Neutrophil (primary cell): ENCODE results near the gene ESPL1.
A peak's percentile ranks its signal among the peaks of the same experiment; 100 is the strongest.

Experiments
- H3K27ac ChIP-seq: fragments of 200-600 bp; sonication (generic); 2 replicates; pipeline ENCODE4 v1.5.1; 2016; ENCODE audit warnings: mild to moderate bottlenecking, moderate library complexity
- H3K27me3 ChIP-seq: fragments of 200-600 bp; sonication (generic); 2 replicates; pipeline ENCODE4 v1.6.0; 2016; ENCODE audit warnings: mild to moderate bottlenecking
- H3K36me3 ChIP-seq: fragments of 200-600 bp; sonication (generic); 2 replicates; pipeline ENCODE4 v1.5.1; 2017
- H3K4me1 ChIP-seq, 2 experiments: fragments of 200-600 bp in 1 of 2; sonication (generic) in 1 of 2; 1 replicate in 1 of 2; 2 replicates in 1 of 2; pipeline versions ENCODE4 v1.5.1 to v1.6.1; 2013 to 2016; ENCODE audit warnings: low read depth in 1 of 2, low read length in 1 of 2, mild to moderate bottlenecking in 1 of 2, moderate library complexity in 1 of 2; ENCODE audit not compliant: control insufficient read depth in 1 of 2, insufficient read depth in 1 of 2
- H3K4me3 ChIP-seq, 2 experiments: fragments of 200-600 bp in 1 of 2; sonication (generic) in 1 of 2; 1 replicate in 1 of 2; 2 replicates in 1 of 2; pipeline ENCODE4 v1.5.1; 2013 to 2016; ENCODE audit warnings: low read depth in 1 of 2, low read length in 1 of 2, mild to moderate bottlenecking in 1 of 2, moderate library complexity in 1 of 2
- H3K9me3 ChIP-seq: fragments of 200-600 bp; sonication (generic); 2 replicates; pipeline ENCODE4 v1.5.1; 2016
- TF ChIP-seq, protein P1 (sequence below): fragments of 200-600 bp; sonication (generic); IDR thresholded peaks from 2 replicates; pipeline ENCODE4 v1.5.1; 2016; ENCODE audit warnings: antibody characterized with exemption

Gene ESPL1

DNA sequence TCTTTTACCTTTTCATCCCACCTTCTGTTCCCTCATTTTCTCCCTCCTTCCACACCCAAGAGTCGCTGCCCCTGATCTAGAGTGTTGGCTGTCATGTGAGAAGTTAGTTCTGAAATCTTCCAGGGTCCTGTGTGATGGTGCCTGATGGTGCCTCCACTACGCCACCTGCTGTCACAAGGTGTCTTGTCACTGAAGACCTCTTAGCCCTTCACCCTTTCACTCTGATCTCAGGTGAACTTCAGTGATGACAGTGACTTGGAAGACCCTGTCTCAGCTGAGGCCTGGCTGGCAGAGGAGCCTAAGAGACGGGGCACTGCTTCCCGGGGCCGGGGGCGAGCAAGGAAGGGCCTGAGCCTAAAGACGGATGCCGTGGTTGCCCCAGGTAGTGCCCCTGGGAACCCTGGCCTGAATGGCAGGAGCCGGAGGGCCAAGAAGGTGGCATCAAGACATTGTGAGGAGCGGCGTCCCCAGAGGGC, 19.7 kb downstream of the ESPL1 start:
- Histone ChIP-seq H3K4me3 (no peak overlapping the region), H3K36me3 (peaks cover 40% of the 10 kb centered on the region), H3K27me3 (no peaks in the 10 kb centered on the region), H3K27ac (no peak overlapping the region), H3K9me3 (no peaks in the 10 kb centered on the region), H3K4me1 (peaks cover 19 to 20% of the 10 kb centered on the region in 2 experiments)
- TF ChIP-seq, protein P1, sequence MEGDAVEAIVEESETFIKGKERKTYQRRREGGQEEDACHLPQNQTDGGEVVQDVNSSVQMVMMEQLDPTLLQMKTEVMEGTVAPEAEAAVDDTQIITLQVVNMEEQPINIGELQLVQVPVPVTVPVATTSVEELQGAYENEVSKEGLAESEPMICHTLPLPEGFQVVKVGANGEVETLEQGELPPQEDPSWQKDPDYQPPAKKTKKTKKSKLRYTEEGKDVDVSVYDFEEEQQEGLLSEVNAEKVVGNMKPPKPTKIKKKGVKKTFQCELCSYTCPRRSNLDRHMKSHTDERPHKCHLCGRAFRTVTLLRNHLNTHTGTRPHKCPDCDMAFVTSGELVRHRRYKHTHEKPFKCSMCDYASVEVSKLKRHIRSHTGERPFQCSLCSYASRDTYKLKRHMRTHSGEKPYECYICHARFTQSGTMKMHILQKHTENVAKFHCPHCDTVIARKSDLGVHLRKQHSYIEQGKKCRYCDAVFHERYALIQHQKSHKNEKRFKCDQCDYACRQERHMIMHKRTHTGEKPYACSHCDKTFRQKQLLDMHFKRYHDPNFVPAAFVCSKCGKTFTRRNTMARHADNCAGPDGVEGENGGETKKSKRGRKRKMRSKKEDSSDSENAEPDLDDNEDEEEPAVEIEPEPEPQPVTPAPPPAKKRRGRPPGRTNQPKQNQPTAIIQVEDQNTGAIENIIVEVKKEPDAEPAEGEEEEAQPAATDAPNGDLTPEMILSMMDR, result peak; percentile 52

DNA sequence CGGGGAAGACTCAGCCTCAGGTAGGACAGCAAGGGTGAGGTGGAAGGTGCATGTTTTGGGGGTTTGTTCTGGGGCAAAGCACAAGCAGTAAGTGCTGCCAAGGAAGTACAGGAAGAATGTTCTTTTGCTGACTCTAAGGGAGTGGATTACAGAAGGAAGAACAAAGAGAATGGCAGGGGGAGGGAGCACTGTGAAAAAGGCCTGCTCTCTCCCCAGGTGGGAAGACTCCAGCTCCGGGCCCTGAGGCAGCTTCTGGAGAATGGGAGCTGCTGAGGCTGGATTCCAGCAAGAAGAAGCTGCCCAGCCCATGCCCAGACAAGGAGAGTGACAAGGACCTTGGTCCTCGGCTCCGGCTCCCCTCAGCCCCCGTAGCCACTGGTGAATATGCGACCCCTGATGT, 20.2 kb downstream of the ESPL1 start:
- Histone ChIP-seq H3K4me1 (peaks cover 19 to 20% of the 10 kb centered on the region in 2 experiments), H3K36me3 (peaks cover 36% of the 10 kb centered on the region), H3K27ac (no peak overlapping the region), H3K27me3 (no peaks in the 10 kb centered on the region), H3K4me3 (no peak overlapping the region), H3K9me3 (no peaks in the 10 kb centered on the region)
- TF ChIP-seq, protein P1, result no peak

DNA sequence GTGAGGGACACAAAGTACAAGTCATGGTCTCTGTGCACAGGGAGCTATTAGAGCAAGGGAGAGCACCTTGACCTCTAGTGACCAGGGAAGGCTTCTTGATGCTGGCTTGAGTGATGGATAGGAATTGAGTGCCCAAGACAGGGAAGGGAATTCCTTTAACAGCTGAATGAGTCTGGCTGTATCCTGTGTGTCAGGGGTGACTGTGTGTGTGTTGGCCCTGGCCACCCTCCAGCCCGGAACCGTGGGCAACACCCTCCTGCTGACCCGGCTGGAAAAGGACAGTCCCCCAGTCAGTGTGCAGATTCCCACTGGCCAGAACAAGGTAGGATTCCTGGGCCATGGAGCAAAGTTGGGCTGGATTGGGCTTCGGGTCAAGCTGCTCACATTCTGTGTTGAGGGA, 21.8 kb downstream of the ESPL1 start:
- Histone ChIP-seq H3K36me3 (peaks cover 30% of the 10 kb centered on the region), H3K4me3 (no peak overlapping the region), H3K27me3 (no peaks in the 10 kb centered on the region), H3K9me3 (no peaks in the 10 kb centered on the region), H3K27ac (no peak overlapping the region), H3K4me1 (peaks cover 20 to 23% of the 10 kb centered on the region in 2 experiments)
- TF ChIP-seq, protein P1, result no peak

DNA sequence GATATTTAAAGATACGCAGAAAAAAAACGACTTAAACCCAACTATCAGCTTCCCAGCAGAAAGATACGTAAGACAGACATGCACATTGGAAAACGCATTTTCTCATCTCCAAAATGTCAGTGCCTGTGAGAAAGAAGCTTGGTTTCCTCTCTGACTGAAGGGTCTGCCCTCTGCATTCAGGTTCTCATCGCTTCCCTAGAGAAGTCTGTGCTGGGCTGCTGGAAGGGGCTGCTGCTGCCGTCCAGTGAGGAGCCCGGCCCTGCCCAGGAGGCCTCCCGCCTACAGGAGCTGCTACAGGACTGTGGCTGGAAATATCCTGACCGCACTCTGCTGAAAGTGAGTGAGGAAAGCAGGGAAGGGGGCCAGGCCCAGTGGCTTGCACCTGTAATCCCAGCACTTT, 22.6 kb downstream of the ESPL1 start:
- Histone ChIP-seq H3K27me3 (no peaks in the 10 kb centered on the region), H3K27ac (no peak overlapping the region), H3K36me3 (peaks cover 30% of the 10 kb centered on the region), H3K4me3 (no peak overlapping the region), H3K4me1 (peaks cover 18 to 22% of the 10 kb centered on the region in 2 experiments), H3K9me3 (no peaks in the 10 kb centered on the region)
- TF ChIP-seq, protein P1, result no peak

DNA sequence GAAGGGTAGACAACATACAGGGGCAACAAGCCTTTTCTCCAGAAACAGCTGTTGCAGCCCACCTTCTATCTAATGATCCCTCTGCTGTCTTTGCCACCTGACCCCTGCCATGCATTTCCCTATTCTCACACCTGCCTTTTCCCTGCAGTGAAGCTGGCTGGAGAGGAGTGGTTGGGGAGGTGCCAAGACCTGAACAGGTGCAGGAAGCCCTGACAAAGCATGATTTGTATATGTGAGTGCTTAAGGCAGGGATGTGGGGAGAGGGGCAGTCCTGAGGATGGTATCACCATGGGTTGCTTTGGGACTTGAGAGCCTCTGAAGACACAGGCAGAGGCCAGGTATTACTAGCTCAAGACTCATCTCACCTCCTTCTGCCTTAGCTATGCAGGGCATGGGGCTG, 24.3 kb downstream of the ESPL1 start:
- Histone ChIP-seq H3K4me1 (peaks cover 21 to 27% of the 10 kb centered on the region in 2 experiments), H3K9me3 (no peaks in the 10 kb centered on the region), H3K27me3 (no peaks in the 10 kb centered on the region), H3K4me3 (no peak overlapping the region), H3K36me3 (peaks cover 37% of the 10 kb centered on the region), H3K27ac (no peak overlapping the region)
- TF ChIP-seq, protein P1, result no peak
